CD4-positive, alpha-beta T cell treated with Interleukin-15 for 4 hours (primary cell): ENCODE results near the gene PNPLA7.
"Not testable (repeated sequence)": the region's sequence is repeated elsewhere in the genome, so short reads cannot be mapped to it uniquely, and the experiment has no call there.

Source experiments
- DNase-seq: peaks from one replicate; pipeline ENCODE4 v3.0.0-alpha.2; 2020; ENCODE audit warnings: low spot score

The PNPLA7 gene

GRCh38 chr9:137478962-137479861 is 71.0 kb downstream of the PNPLA7 start:
- DNase-seq: no peak

GRCh38 chr9:137478613-137478961 is 71.6 kb downstream of the PNPLA7 start:
- DNase-seq: no peak

GRCh38 chr9:137477778-137478612 is 72.2 kb downstream of the PNPLA7 start:
- DNase-seq: no peak

GRCh38 chr9:137476856-137477255 is 73.3 kb downstream of the PNPLA7 start:
- no peak for DNase-seq

- no peak for DNase-seq
Measured at GRCh38 chr9:137475666-137476065, 74.5 kb downstream of the PNPLA7 start.

- no peak for DNase-seq
Measured at GRCh38 chr9:137474271-137474670, 75.9 kb downstream of the PNPLA7 start.

- no peak for DNase-seq
Measured at GRCh38 chr9:137470785-137471184, 79.4 kb downstream of the PNPLA7 start.

- no peak for DNase-seq
Measured at GRCh38 chr9:137467896-137468295, 82.3 kb downstream of the PNPLA7 start.

- DNase-seq: no peak
Measured at GRCh38 chr9:137467161-137467581, 83.0 kb downstream of the PNPLA7 start.

GRCh38 chr9:137466389-137467085 is 83.7 kb downstream of the PNPLA7 start:
- not testable (repeated sequence) for DNase-seq

- DNase-seq: no peak
Measured at GRCh38 chr9:137465720-137466388, 84.3 kb downstream of the PNPLA7 start.

GRCh38 chr9:137465000-137465719 is 85.0 kb downstream of the PNPLA7 start:
- DNase-seq: no peak

- DNase-seq: no peak
Measured at GRCh38 chr9:137464291-137464999, 85.8 kb downstream of the PNPLA7 start.

GRCh38 chr9:137463931-137464290 is 86.3 kb downstream of the PNPLA7 start:
- DNase-seq: no peak

- DNase-seq: no peak
Measured at GRCh38 chr9:137462986-137463930, 86.9 kb downstream of the PNPLA7 start.

GRCh38 chr9:137462396-137462985 is 87.7 kb downstream of the PNPLA7 start:
- DNase-seq: no peak

- peak; percentile 73 for DNase-seq
Measured at GRCh38 chr9:137461663-137462395, 88.4 kb downstream of the PNPLA7 start.

- no peak for DNase-seq
Measured at GRCh38 chr9:137461316-137461662, 88.9 kb downstream of the PNPLA7 start.
